RWPE2 (cell line): ENCODE data around the gene NME1.
"Not testable (repeated sequence)": the region's sequence is repeated elsewhere in the genome, so short reads cannot be mapped to it uniquely, and the experiment has no call there.

Source experiments
- ATAC-seq: fragments of 200-7000 bp; cut with Tn5 transposase; 3 replicates; pipeline ENCODE4 v1.9.1; 2021; ENCODE audit warnings: low read depth
- DNase-seq: peaks from one replicate; pipeline ENCODE4 v3.0.0-alpha.2; 2020; ENCODE audit warnings: low spot score
- H3K27ac ChIP-seq: fragments of 450-650 bp; 2 replicates; pipeline ENCODE4 v1.5.1; 2017; ENCODE audit warnings: mild to moderate bottlenecking; ENCODE audit not compliant: poor library complexity, severe bottlenecking
- H3K27me3 ChIP-seq: fragments of 250-450 bp; sonication (Bioruptor Pico); 2 replicates; pipeline ENCODE4 v1.5.1; 2021; ENCODE audit warnings: mild to moderate bottlenecking, moderate library complexity; ENCODE audit not compliant: insufficient read depth, poor library complexity, severe bottlenecking
- H3K36me3 ChIP-seq: fragments of 250-450 bp; sonication (Bioruptor Pico); 2 replicates; pipeline ENCODE4 v1.5.1; 2020; ENCODE audit warnings: low read depth, mild to moderate bottlenecking, moderate library complexity
- H3K4me1 ChIP-seq: fragments of 250-450 bp; sonication (Bioruptor Pico); 2 replicates; pipeline ENCODE4 v1.5.1; 2021; ENCODE audit warnings: mild to moderate bottlenecking, moderate library complexity; ENCODE audit not compliant: insufficient read depth, poor library complexity, severe bottlenecking
- H3K4me3 ChIP-seq: fragments of 250-450 bp; sonication (Bioruptor Pico); 2 replicates; pipeline ENCODE4 v1.5.1; 2021; ENCODE audit warnings: mild to moderate bottlenecking, moderate library complexity; ENCODE audit not compliant: severe bottlenecking
- H3K9me3 ChIP-seq: fragments of 250-450 bp; sonication (Bioruptor Pico); 2 replicates; pipeline ENCODE4 v1.5.1; 2021; ENCODE audit warnings: mild to moderate bottlenecking, moderate library complexity; ENCODE audit not compliant: severe bottlenecking
- TF ChIP-seq, protein P1 (sequence below): fragments of 450-650 bp; IDR thresholded peaks from one replicate; pipeline ENCODE4 v1.5.1; 2017; ENCODE audit warnings: mild to moderate bottlenecking, moderate library complexity; ENCODE audit not compliant: poor library complexity, severe bottlenecking

NME1 gene

DNA sequence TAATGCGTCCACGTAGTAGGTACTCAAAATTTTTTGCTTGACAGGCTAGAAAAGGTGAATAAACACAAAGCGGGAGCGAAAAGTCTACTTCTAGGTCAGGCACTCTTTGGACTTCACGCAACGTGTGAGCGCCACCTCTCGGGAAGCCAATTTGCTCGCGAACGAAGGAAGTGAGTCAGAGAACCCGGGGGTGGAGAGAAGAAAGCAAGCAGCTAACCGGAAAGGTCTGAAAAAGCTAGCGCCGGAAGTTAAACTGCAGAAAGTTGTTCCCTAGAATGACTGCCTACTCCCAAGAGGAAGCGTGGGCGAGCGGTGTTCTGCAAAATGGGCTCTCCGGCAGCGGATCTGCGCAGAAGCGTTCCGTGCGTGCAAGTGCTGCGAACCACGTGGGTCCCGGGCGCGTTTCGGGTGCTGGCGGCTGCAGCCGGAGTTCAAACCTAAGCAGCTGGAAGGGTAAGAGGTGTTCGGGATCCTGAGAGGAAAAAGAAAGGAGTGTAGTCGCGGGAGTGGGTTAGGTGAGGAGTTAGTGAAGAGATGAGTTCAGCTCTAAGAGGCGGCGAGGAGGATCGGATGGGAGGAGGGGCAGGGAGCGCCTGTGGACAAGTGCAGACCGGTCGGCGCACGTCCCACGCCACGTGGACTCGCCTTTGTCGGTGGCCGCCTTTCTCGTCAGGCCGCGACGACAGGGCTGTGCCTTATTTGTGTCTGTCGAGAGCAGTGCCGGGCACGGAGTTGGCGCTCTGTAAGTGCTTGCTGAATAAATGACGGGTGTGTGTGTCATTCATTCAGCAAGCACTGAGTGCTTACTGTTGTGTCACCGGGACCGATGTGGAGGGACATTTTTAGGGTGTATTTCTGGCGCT lies at the start of gene NME1:
TSS of gene NME1 (plus strand) at position 350 of the 863 bp plus-strand sequence. CDS start 2,096 bp downstream, outside the sequence.
- ATAC-seq (peak; percentile 94), DNase-seq (peak; percentile 96)
- Histone ChIP-seq H3K27ac (peak within 1 kb of the TSS; percentile 59), H3K4me1 (peaks cover 13% of the 10 kb centered on the region), H3K4me3 (peak within 1 kb of the TSS; percentile 55), H3K27me3 (no peaks in the 10 kb centered on the region), H3K36me3 (peaks cover 31% of the 10 kb centered on the region), H3K9me3 (no peaks in the 10 kb centered on the region)
- TF ChIP-seq, protein P1, sequence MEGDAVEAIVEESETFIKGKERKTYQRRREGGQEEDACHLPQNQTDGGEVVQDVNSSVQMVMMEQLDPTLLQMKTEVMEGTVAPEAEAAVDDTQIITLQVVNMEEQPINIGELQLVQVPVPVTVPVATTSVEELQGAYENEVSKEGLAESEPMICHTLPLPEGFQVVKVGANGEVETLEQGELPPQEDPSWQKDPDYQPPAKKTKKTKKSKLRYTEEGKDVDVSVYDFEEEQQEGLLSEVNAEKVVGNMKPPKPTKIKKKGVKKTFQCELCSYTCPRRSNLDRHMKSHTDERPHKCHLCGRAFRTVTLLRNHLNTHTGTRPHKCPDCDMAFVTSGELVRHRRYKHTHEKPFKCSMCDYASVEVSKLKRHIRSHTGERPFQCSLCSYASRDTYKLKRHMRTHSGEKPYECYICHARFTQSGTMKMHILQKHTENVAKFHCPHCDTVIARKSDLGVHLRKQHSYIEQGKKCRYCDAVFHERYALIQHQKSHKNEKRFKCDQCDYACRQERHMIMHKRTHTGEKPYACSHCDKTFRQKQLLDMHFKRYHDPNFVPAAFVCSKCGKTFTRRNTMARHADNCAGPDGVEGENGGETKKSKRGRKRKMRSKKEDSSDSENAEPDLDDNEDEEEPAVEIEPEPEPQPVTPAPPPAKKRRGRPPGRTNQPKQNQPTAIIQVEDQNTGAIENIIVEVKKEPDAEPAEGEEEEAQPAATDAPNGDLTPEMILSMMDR = peak; percentile 96

DNA sequence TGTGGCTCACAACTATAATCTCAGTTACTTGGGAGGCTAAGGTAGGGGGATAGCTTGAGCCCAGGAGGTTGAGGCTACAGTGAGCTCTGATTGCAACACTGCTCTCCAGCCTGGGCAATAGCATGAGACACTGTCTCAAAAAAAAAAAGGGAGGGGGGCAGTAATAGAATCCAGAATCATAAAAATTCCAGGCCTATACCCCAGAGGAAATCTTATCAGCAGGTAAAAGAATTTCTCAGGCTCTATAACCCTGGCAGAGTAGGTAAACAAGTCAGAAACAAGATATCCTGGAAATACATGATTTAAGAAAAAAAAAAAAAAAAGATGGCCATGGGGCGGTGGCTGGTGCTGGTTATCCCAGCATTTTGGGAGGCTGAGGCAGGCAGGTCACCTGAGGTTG lies 45.6 kb upstream of the NME1 start:
- ATAC-seq (no peak), DNase-seq (no peak)
- no peak overlapping the region for H3K4me3 ChIP-seq
- no peak overlapping the region for H3K27ac ChIP-seq
- H3K36me3 ChIP-seq = no peaks in the 10 kb centered on the region
- TF ChIP-seq, protein P1 = no peak
- no peaks in the 10 kb centered on the region for H3K4me1 ChIP-seq
- H3K9me3 ChIP-seq = no peaks in the 10 kb centered on the region
- no peaks in the 10 kb centered on the region for H3K27me3 ChIP-seq

DNA sequence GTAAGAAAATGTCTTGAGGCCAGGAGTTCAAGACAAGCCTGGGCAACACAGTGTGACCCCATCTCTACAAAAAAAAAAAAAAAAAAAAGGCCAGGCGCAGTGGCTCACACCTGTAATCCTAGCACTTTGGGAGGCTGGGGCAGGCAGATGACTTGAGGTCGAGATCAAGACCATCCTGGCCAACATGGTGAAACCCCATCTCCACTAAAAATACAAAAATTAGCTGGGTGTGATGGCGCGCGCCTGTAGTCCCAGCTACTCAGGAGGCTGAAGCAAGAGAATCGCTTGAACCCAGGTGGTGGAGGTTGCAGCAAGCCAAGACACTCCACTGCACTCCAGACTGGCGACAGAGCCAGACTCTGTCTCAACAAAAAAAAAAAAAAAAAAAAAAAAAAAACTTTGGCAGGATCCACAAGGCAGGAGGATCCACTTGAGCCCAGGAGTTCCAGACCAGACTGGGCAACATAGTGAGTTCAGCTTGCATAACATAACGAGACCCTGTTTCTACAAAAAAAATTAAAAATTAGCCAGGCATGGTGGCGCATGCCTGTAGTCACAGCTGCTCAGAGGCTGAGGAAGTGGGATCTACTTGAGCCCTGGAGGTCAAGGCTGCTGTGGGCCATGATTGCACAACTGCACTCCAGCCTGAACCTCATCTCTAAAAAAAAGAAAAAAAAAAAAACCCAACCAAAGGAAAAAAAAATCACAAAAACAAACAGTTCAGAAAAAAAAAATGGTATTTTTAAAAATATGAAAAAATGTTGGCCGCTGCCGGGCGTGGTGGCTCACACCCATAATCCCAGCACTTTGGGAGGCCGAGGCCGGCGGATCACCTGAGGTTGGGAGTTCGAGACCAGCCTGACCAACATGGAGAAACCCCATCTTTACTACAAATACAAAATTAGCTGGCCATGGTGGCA lies 40.8 kb upstream of the NME1 start:
- not testable (repeated sequence) for DNase-seq, H3K27ac ChIP-seq, H3K4me1 ChIP-seq, H3K9me3 ChIP-seq, H3K36me3 ChIP-seq, H3K4me3 ChIP-seq, H3K27me3 ChIP-seq, ATAC-seq

DNA sequence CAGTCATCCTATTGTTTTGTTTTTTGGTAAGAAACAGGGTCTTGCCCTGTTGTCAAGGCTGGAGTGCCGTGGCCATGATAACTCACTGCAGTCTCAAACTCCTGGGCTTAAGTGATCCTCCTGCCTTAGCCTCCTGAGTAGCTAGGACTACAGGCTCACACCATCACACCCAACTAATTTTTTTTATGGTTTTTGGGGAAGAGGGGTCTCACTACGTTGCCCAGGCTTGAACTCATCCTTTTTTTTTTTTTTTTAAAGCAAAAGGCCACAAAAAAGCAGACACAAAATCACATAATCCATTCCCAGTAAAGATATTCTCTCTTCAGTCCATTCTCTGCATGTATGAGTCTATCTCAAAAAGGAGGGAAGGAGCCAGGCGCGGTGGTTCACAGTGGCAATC lies 38.2 kb upstream of the NME1 start:
- DNase-seq (no peak), ATAC-seq (no peak)
- peaks cover 4% of the 10 kb centered on the region for H3K4me1 ChIP-seq
- no peaks in the 10 kb centered on the region for H3K9me3 ChIP-seq
- no peak overlapping the region for H3K27ac ChIP-seq
- H3K4me3 ChIP-seq = no peak overlapping the region
- H3K36me3 ChIP-seq = 0 out of 2 replicates have a peak, but pooled peaks cover 4% of the 10 kb centered on the region
- no peaks in the 10 kb centered on the region for H3K27me3 ChIP-seq
- TF ChIP-seq, protein P1 = no peak

DNA sequence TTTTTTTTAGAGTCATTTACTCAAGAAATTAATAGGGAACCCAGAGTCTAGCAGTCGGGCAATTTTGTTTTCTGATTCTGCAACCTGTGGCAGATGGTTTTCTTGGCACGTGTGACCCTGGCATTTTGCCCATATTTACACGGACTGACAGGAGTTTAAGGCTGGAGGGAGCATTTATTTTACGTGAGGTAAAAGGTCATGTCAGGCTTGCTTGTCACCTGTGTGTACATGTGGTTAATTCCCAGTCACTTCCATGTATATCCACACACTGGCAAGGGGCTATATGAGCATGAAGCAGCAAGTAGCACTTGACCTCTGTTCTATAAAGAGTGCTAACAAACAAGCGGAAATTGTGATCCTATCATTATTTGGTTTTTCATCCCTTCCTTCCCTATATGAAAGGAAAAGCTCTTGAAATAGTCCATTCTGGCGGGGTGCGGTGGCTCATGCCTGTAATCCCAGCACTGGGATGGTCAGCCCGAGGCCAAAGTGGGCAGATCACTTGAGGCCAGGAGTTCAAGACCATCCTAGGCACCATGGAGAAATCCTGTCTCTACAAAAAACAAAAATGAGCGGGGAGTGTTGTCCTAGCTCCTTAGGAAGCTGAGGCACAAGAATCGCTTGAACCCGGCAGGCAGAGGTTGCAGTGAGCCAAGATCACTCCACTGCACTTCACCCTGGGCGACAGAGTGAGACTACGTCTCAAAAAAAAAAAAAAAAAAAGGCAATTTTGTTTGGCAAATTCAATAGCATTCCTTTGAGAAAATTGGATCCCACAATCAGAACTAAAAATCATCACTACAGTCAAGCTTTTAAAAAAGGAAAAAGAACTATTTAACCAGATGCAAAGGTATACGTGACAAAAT lies 34.8 kb upstream of the NME1 start:
- TF ChIP-seq, protein P1 = no peak
- H3K4me3 ChIP-seq = no peak overlapping the region
- H3K27ac ChIP-seq = no peak overlapping the region
- no peaks in the 10 kb centered on the region for H3K27me3 ChIP-seq
- 0 out of 2 replicates have a peak, but pooled peaks cover 4% of the 10 kb centered on the region for H3K36me3 ChIP-seq
- ATAC-seq = no peak
- H3K9me3 ChIP-seq = no peaks in the 10 kb centered on the region
- H3K4me1 ChIP-seq = peaks cover 17% of the 10 kb centered on the region
- DNase-seq = no peak
